ENCODE data around the gene ABITRAM. TPM values are rescaled to one million over a fixed set of nuclear protein-coding genes. Genes with fewer than 3 reads are reported as not detected.
"Not testable (repeated sequence)": the region's sequence is repeated elsewhere in the genome, so short reads cannot be mapped to it uniquely, and the experiment has no call there.

Gene ABITRAM
- total RNA-seq, 2 experiments from 2014 or later, result 10.0 to 10.1 TPM

GRCh38 chr9:108939975-108940374 lies 5.8 kb downstream of the ABITRAM start:
- POLR2A ChIA-PET, result no interaction called here
- H3K4me3 Mint-ChIP-seq, result no peak overlapping the region
- H3K27me3 Mint-ChIP-seq, result no peaks in the 10 kb centered on the region
- no peak for DNase-seq
- H3K27ac Mint-ChIP-seq, result no peak overlapping the region
- CTCF ChIA-PET, result no interaction called here
- no peaks in the 10 kb centered on the region for H3K9me3 Mint-ChIP-seq
- H3K4me1 Mint-ChIP-seq, result peaks cover 11% of the 10 kb centered on the region
- H3K36me3 Mint-ChIP-seq (ENCODE audit: low read depth), result peaks cover 2% of the 10 kb centered on the region

- CTCF ChIA-PET, result no interaction called here
- Mint-ChIP-seq H3K27ac (no peak overlapping the region), H3K4me1 (no peaks in the 10 kb centered on the region), H3K27me3 (no peaks in the 10 kb centered on the region), H3K36me3 (ENCODE audit: low read depth) (no peaks in the 10 kb centered on the region), H3K9me3 (no peaks in the 10 kb centered on the region), H3K4me3 (no peak overlapping the region)
- POLR2A ChIA-PET, result no interaction called here
- DNase-seq, result no peak
Measured at GRCh38 chr9:108950168-108950567, 16.0 kb downstream of the ABITRAM start.

DNA sequence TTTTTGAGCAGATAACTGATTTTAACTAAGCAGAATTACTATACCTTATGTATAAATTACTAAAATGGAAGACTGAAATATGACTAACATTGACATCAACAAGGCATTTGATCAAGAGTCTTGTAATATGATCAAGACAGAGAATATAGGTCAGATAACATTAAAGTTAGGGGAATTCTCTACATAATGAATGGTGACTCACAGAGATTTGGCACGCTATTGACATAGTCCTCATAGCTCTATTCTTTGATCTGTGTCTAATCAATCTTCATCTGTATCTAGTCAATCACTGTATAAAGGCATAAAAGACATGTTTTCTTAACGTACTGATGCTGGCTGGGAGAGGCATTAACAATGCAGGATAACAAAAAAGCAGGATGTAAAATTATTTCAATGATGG lies 17.4 kb downstream of the ABITRAM start:
- H3K4me1 Mint-ChIP-seq, result no peaks in the 10 kb centered on the region
- no peak overlapping the region for H3K4me3 Mint-ChIP-seq
- ChIA-PET POLR2A (no interaction called here), CTCF (interaction anchor here (0.7 to 1.1 kb wide), 2 partner anchors 14 to 17 kb away, joined by 3 read pairs; partner anchors contain the start of genes ABITRAM and ELP1)
- no peaks in the 10 kb centered on the region for H3K9me3 Mint-ChIP-seq
- H3K27me3 Mint-ChIP-seq, result no peaks in the 10 kb centered on the region
- DNase-seq, result no peak
- H3K27ac Mint-ChIP-seq, result no peak overlapping the region
- no peaks in the 10 kb centered on the region for H3K36me3 Mint-ChIP-seq (ENCODE audit: low read depth)

DNA sequence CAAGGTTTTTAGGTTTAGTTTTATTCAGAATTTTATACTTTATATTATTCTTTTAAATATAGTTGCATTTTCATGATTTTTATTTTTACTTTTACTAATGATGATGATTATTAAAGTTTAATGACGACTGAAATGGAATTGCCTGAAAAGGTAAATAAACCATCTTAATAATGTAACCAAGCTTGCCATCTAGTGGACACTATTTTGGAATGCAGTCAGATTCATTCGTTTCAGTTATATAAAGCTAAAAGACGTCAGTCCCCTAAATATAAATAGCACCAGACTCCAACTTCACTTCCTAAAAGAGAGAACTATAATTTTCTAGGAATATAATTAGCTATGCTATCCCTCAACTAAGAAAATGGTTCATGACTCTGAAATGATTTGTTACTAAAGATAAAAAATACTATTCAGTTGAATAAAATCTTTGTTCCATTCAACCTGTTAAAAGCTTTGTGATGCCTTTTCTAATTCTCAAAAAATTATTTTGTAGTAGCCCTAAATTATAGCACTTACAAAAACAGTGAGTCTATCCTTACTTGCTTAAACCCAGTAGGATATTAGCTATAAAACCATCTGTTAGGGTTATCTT lies 19.9 kb downstream of the ABITRAM start:
- Mint-ChIP-seq H3K4me3 (no peak overlapping the region), H3K27me3 (no peaks in the 10 kb centered on the region), H3K9me3 (no peaks in the 10 kb centered on the region), H3K27ac (no peak overlapping the region), H3K4me1 (peaks cover 1% of the 10 kb centered on the region), H3K36me3 (ENCODE audit: low read depth) (no peaks in the 10 kb centered on the region)
- no peak for DNase-seq
- ChIA-PET POLR2A (no interaction called here), CTCF (interaction anchor here (0.5 to 2.3 kb wide), 22 partner anchors 9 to 511 kb away, joined by 3 to 11 read pairs (median 3); partner anchors contain the start of genes ABITRAM and ELP1)

- Mint-ChIP-seq H3K36me3 (ENCODE audit: low read depth) (no peaks in the 10 kb centered on the region), H3K4me1 (peaks cover 1% of the 10 kb centered on the region), H3K27ac (no peak overlapping the region), H3K27me3 (no peaks in the 10 kb centered on the region), H3K4me3 (no peak overlapping the region), H3K9me3 (no peaks in the 10 kb centered on the region)
- CTCF ChIA-PET, result no interaction called here
- no peak for DNase-seq
- POLR2A ChIA-PET, result no interaction called here
Measured at GRCh38 chr9:108956022-108956630, 21.9 kb downstream of the ABITRAM start.

- Mint-ChIP-seq H3K27me3 (no peaks in the 10 kb centered on the region), H3K9me3 (no peaks in the 10 kb centered on the region), H3K27ac (no peak overlapping the region), H3K4me3 (no peak overlapping the region), H3K36me3 (ENCODE audit: low read depth) (no peaks in the 10 kb centered on the region), H3K4me1 (peaks cover 1% of the 10 kb centered on the region)
- DNase-seq, result no peak
- ChIA-PET POLR2A (no interaction called here), CTCF (no interaction called here)
Measured at GRCh38 chr9:108956631-108957026, 22.4 kb downstream of the ABITRAM start.

DNA sequence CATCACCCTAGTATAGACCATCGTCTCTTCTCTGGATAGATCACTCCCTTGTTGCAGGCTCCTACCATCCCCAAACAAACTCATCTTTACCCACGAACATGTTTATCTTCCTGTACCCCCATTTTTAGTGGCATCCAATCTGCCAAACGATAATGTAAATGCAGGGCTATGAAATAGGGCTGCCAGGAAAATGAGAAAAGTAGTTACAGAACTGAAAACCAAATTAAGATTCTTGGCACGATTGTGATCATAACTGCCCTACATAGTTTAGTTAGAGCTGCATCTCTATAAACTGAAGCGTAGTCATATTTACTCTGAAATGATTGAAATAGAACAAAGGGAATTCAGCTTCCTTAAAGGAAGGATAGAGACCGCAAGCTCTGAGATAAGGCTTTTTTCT lies 26.1 kb downstream of the ABITRAM start:
- peaks cover 1% of the 10 kb centered on the region for H3K4me1 Mint-ChIP-seq
- no peak for DNase-seq
- H3K27ac Mint-ChIP-seq, result no peak overlapping the region
- H3K36me3 Mint-ChIP-seq (ENCODE audit: low read depth), result no peaks in the 10 kb centered on the region
- ChIA-PET POLR2A (no interaction called here), CTCF (no interaction called here)
- no peaks in the 10 kb centered on the region for H3K27me3 Mint-ChIP-seq
- H3K4me3 Mint-ChIP-seq, result no peak overlapping the region
- no peaks in the 10 kb centered on the region for H3K9me3 Mint-ChIP-seq

- CTCF ChIA-PET, result interaction anchor here (0.6 kb wide), 1 partner anchor 509 kb away, joined by 4 read pairs; no protein-coding TSS in a partner anchor
- no peak overlapping the region for H3K4me3 Mint-ChIP-seq
- POLR2A ChIA-PET, result no interaction called here
- H3K4me1 Mint-ChIP-seq, result peaks cover 1% of the 10 kb centered on the region
- no peaks in the 10 kb centered on the region for H3K9me3 Mint-ChIP-seq
- DNase-seq, result no peak
- no peaks in the 10 kb centered on the region for H3K27me3 Mint-ChIP-seq
- no peaks in the 10 kb centered on the region for H3K36me3 Mint-ChIP-seq (ENCODE audit: low read depth)
- H3K27ac Mint-ChIP-seq, result no peak overlapping the region
Measured at GRCh38 chr9:108961151-108961550, 27.0 kb downstream of the ABITRAM start.

- Mint-ChIP-seq H3K4me1 (no peaks in the 10 kb centered on the region), H3K36me3 (ENCODE audit: low read depth) (no peaks in the 10 kb centered on the region), H3K9me3 (no peaks in the 10 kb centered on the region), H3K4me3 (no peak overlapping the region), H3K27me3 (no peaks in the 10 kb centered on the region), H3K27ac (no peak overlapping the region)
- ChIA-PET CTCF (interaction anchor here (1.2 to 1.8 kb wide), 2 partner anchors 9 to 10 kb away, joined by 3 to 11 read pairs; no protein-coding TSS in a partner anchor), POLR2A (no interaction called here)
- DNase-seq, result no peak
Measured at GRCh38 chr9:108963459-108964143, 29.4 kb downstream of the ABITRAM start.

GRCh38 chr9:108967916-108968315 lies 33.7 kb downstream of the ABITRAM start:
- DNase-seq, result no peak
- peaks cover 13% of the 10 kb centered on the region for H3K36me3 Mint-ChIP-seq (ENCODE audit: low read depth)
- no peaks in the 10 kb centered on the region for H3K4me1 Mint-ChIP-seq
- ChIA-PET POLR2A (no interaction called here), CTCF (interaction anchor here (1.2 kb wide), 1 partner anchor 14 kb away, joined by 3 read pairs; no protein-coding TSS in a partner anchor)
- no peak overlapping the region for H3K27ac Mint-ChIP-seq
- H3K27me3 Mint-ChIP-seq, result no peaks in the 10 kb centered on the region
- H3K4me3 Mint-ChIP-seq, result no peak overlapping the region
- H3K9me3 Mint-ChIP-seq, result no peaks in the 10 kb centered on the region

DNA sequence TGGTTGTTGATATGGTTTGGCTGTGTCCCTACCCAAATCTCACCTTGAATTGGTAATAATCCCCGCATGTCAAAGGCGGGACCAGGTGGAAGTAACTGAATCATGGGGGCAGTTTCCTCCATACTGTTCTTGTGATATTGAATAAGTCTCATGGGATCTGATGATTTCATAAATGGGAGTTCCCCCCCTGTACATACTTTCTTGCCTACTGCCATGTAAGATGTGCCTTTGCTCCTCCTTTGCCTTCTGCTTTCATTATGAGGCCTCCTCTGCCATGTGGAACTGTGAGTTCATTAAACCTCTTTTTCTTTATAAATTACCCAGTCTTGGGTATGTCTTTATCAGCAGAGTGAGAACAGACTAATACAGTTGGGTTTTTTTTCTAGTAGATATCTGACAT lies 37.2 kb downstream of the ABITRAM start:
- H3K27me3 Mint-ChIP-seq, DNase-seq, H3K27ac Mint-ChIP-seq, H3K4me1 Mint-ChIP-seq, CTCF ChIA-PET, H3K4me3 Mint-ChIP-seq, POLR2A ChIA-PET, H3K9me3 Mint-ChIP-seq: not testable (repeated sequence)
- H3K36me3 Mint-ChIP-seq (ENCODE audit: low read depth), result peaks cover 13% of the 10 kb centered on the region

- Mint-ChIP-seq H3K27ac (no peak overlapping the region), H3K4me3 (no peak overlapping the region), H3K4me1 (no peaks in the 10 kb centered on the region), H3K36me3 (ENCODE audit: low read depth) (peaks cover 13% of the 10 kb centered on the region), H3K9me3 (no peaks in the 10 kb centered on the region), H3K27me3 (no peaks in the 10 kb centered on the region)
- ChIA-PET POLR2A (no interaction called here), CTCF (no interaction called here)
- no peak for DNase-seq
Measured at GRCh38 chr9:108972186-108972585, 38.0 kb downstream of the ABITRAM start.

- Mint-ChIP-seq H3K9me3 (no peaks in the 10 kb centered on the region), H3K4me1 (no peaks in the 10 kb centered on the region), H3K36me3 (ENCODE audit: low read depth) (peaks cover 13% of the 10 kb centered on the region), H3K27ac (no peak overlapping the region), H3K4me3 (no peak overlapping the region), H3K27me3 (no peaks in the 10 kb centered on the region)
- CTCF ChIA-PET, result no interaction called here
- no peak for DNase-seq
- POLR2A ChIA-PET, result no interaction called here
Measured at GRCh38 chr9:108972626-108973209, 38.5 kb downstream of the ABITRAM start.
